Lower lobe of right lung (tissue), 2 donors: ENCODE measurements around the gene CCDC3. TPM values are rescaled to one million over a fixed set of nuclear protein-coding genes. Genes with fewer than 3 reads are reported as not detected.

Source experiments
- ATAC-seq, 2 donors: fragments of 200-7000 bp; cut with Tn5 transposase; one replicate each; pipeline ENCODE4 v1.9.1; 2020 to 2022; ENCODE audit warnings: mild to moderate bottlenecking in 2 of 2, moderate library complexity in 2 of 2
- DNase-seq: peaks from one replicate; pipeline ENCODE4 v3.0.0-alpha.2; 2020
- H3K27ac ChIP-seq: fragments of 200-600 bp; one replicate; pipeline ENCODE4 v1.8.0; 2022
- H3K27me3 ChIP-seq: fragments of 200-600 bp; one replicate; pipeline ENCODE4 v1.8.0; 2022; ENCODE audit warnings: low read depth
- H3K36me3 ChIP-seq: fragments of 200-600 bp; one replicate; pipeline ENCODE4 v1.8.0; 2022; ENCODE audit warnings: mild to moderate bottlenecking
- H3K4me1 ChIP-seq: fragments of 200-600 bp; one replicate; pipeline ENCODE4 v1.8.0; 2022
- H3K4me3 ChIP-seq: fragments of 200-600 bp; one replicate; pipeline ENCODE4 v1.8.0; 2022; ENCODE audit warnings: mild to moderate bottlenecking
- H3K9me3 ChIP-seq: fragments of 200-600 bp; one replicate; pipeline ENCODE4 v1.8.0; 2022
- CTCF ChIP-seq: fragments of 200-600 bp; IDR thresholded peaks from one replicate; pipeline ENCODE4 v1.8.0; 2022; ENCODE audit warnings: antibody characterized with exemption, mild to moderate bottlenecking
- intact Hi-C: fragments of 100-400 bp; cut with DNase I; formaldehyde crosslinking; loops from one replicate; pipeline ENCODE4 v1.11.0; 2022
- total RNA-seq: library from RNA; stranded (reverse); fragmentation: NEBNext Ultra II Directional; extraction: Animal tissue kit (Norgen Biotek cat#: 25700); gene quantifications from one replicate; pipeline ENCODE4 v1.2.1, GENCODE V29; 2021
- donor health status: DM: no; HTN: yes; CAD: no; lungs with severe emphysema.

CCDC3 gene
- total RNA-seq, 1 donor from 2014 or later, result 10.5 TPM

GRCh38 chr10:12877150-12877549 lies 124.4 kb downstream of the CCDC3 start:
- no peak overlapping the region for H3K27ac ChIP-seq
- ATAC-seq (no peak), DNase-seq (no peak)
- H3K4me3 ChIP-seq, result no peak overlapping the region
- no peak for TF ChIP-seq CTCF
- H3K9me3 ChIP-seq, result no peaks in the 10 kb centered on the region
- H3K4me1 ChIP-seq, result no peaks in the 10 kb centered on the region
- H3K36me3 ChIP-seq, result no peaks in the 10 kb centered on the region
- H3K27me3 ChIP-seq, result no peaks in the 10 kb centered on the region
- intact Hi-C loops, result no loop called here

GRCh38 chr10:12876266-12876665 lies 125.2 kb downstream of the CCDC3 start:
- H3K27ac ChIP-seq, result no peak overlapping the region
- H3K9me3 ChIP-seq, result no peaks in the 10 kb centered on the region
- DNase-seq (no peak), ATAC-seq (no peak)
- H3K4me3 ChIP-seq, result no peak overlapping the region
- no peak for TF ChIP-seq CTCF
- no peaks in the 10 kb centered on the region for H3K4me1 ChIP-seq
- H3K27me3 ChIP-seq, result no peaks in the 10 kb centered on the region
- no peaks in the 10 kb centered on the region for H3K36me3 ChIP-seq
- intact Hi-C loops, result no loop called here

GRCh38 chr10:12875100-12875499 lies 126.4 kb downstream of the CCDC3 start:
- Histone ChIP-seq H3K4me3 (no peak overlapping the region), H3K9me3 (no peaks in the 10 kb centered on the region), H3K4me1 (no peaks in the 10 kb centered on the region), H3K27ac (no peak overlapping the region), H3K36me3 (no peaks in the 10 kb centered on the region), H3K27me3 (no peaks in the 10 kb centered on the region)
- intact Hi-C loops, result no loop called here
- DNase-seq, result no peak
- TF ChIP-seq CTCF, result no peak
- peak in 1 of 2 donors; percentile 25 for ATAC-seq

- no peak for ATAC-seq
Observed at GRCh38 chr10:12874501-12874900, 127.0 kb downstream of the CCDC3 start.

GRCh38 chr10:12873172-12873571 lies 128.3 kb downstream of the CCDC3 start:
- intact Hi-C loops, result no loop called here
- no peak for DNase-seq
- TF ChIP-seq CTCF, result no peak

More at GRCh38 chr10:12874501-12874900, 127.0 kb downstream of the CCDC3 start:
- Histone ChIP-seq H3K27ac (no peak overlapping the region), H3K27me3 (no peaks in the 10 kb centered on the region), H3K9me3 (no peaks in the 10 kb centered on the region), H3K36me3 (no peaks in the 10 kb centered on the region), H3K4me1 (no peaks in the 10 kb centered on the region), H3K4me3 (no peak overlapping the region)
- DNase-seq, result no peak
- intact Hi-C loops, result no loop called here
- TF ChIP-seq CTCF, result no peak

GRCh38 chr10:12872577-12872976 lies 128.9 kb downstream of the CCDC3 start:
- Histone ChIP-seq H3K4me1 (no peaks in the 10 kb centered on the region), H3K36me3 (no peaks in the 10 kb centered on the region), H3K4me3 (no peak overlapping the region), H3K9me3 (no peaks in the 10 kb centered on the region), H3K27ac (no peak overlapping the region), H3K27me3 (no peaks in the 10 kb centered on the region)
- TF ChIP-seq CTCF, result no peak
- ATAC-seq (no peak), DNase-seq (no peak)
- intact Hi-C loops, result no loop called here

More at GRCh38 chr10:12873172-12873571, 128.3 kb downstream of the CCDC3 start:
- no peaks in the 10 kb centered on the region for H3K4me1 ChIP-seq
- no peaks in the 10 kb centered on the region for H3K36me3 ChIP-seq
- no peak for ATAC-seq
- H3K4me3 ChIP-seq, result no peak overlapping the region
- no peak overlapping the region for H3K27ac ChIP-seq
- H3K27me3 ChIP-seq, result no peaks in the 10 kb centered on the region
- H3K9me3 ChIP-seq, result no peaks in the 10 kb centered on the region
